H54 (cell line): ENCODE results near the gene CRELD1.
"Not testable (repeated sequence)": the region's sequence is repeated elsewhere in the genome, so short reads cannot be mapped to it uniquely, and the experiment has no call there.

ENCODE experiments used
- DNase-seq: peaks from one replicate; pipeline ENCODE4 v3.0.0; 2011; ENCODE audit warnings: low spot score, mixed read lengths; ENCODE audit not compliant: insufficient read length
- FAIRE-seq: peaks from 3 replicates; lab custom pipeline; 2011; peaks lifted over from hg19 to GRCh38; lab: Jason Lieb, UNC
- POLR2A ChIP-seq: IDR thresholded peaks from 2 replicates; pipeline ENCODE4 v1.6.1; 2011; ENCODE audit warnings: low read depth, mild to moderate bottlenecking, low read length

The CRELD1 gene

GRCh38 chr3:9898467-9899241, 35.0 kb upstream of the CRELD1 start:
- TF ChIP-seq POLR2A, result no peak
- no peak for FAIRE-seq
- DNase-seq, result no peak

GRCh38 chr3:9899289-9899791, 34.3 kb upstream of the CRELD1 start:
- no peak for FAIRE-seq
- no peak for DNase-seq
- no peak for TF ChIP-seq POLR2A

GRCh38 chr3:9900965-9901415, 32.6 kb upstream of the CRELD1 start:
- FAIRE-seq, result not testable (repeated sequence)

GRCh38 chr3:9901967-9902366, 31.7 kb upstream of the CRELD1 start:
- no peak for TF ChIP-seq POLR2A
- FAIRE-seq (no peak), DNase-seq (no peak)

More at GRCh38 chr3:9900965-9901415, 32.6 kb upstream of the CRELD1 start:
- not testable (repeated sequence) for DNase-seq

GRCh38 chr3:9902372-9903237, 31.0 kb upstream of the CRELD1 start, which contains the start of gene IL17RE:
TSS of gene IL17RE (plus strand) at chr3:9902848. CDS start at chr3:9902933, 85 bp downstream.
- DNase-seq (no peak), FAIRE-seq (no peak)
- TF ChIP-seq POLR2A, result no peak

- TF ChIP-seq POLR2A, result no peak
- DNase-seq (no peak), FAIRE-seq (no peak)
Measured at GRCh38 chr3:9903238-9903624, 30.4 kb upstream of the CRELD1 start.

GRCh38 chr3:9903904-9904303, 29.7 kb upstream of the CRELD1 start:
- no peak for DNase-seq
- FAIRE-seq, result no peak
- TF ChIP-seq POLR2A, result no peak

- no peak for DNase-seq
- FAIRE-seq, result no peak
- TF ChIP-seq POLR2A, result no peak
Measured at GRCh38 chr3:9906480-9906879, 27.2 kb upstream of the CRELD1 start.

GRCh38 chr3:9908286-9908685, 25.3 kb upstream of the CRELD1 start:
- DNase-seq (no peak), FAIRE-seq (no peak)
- no peak for TF ChIP-seq POLR2A

- DNase-seq (no peak), FAIRE-seq (no peak)
- no peak for TF ChIP-seq POLR2A
Measured at GRCh38 chr3:9909221-9910013, 24.2 kb upstream of the CRELD1 start.

- FAIRE-seq (no peak), DNase-seq (no peak)
- no peak for TF ChIP-seq POLR2A
Measured at GRCh38 chr3:9911863-9912262, 21.8 kb upstream of the CRELD1 start.

- DNase-seq (no peak), FAIRE-seq (no peak)
- TF ChIP-seq POLR2A, result no peak
Measured at GRCh38 chr3:9912294-9912935, 21.2 kb upstream of the CRELD1 start.

- DNase-seq, result no peak
- TF ChIP-seq POLR2A, result no peak
- no peak for FAIRE-seq
Measured at GRCh38 chr3:9913601-9914000, 20.0 kb upstream of the CRELD1 start.
